HG02678 (cell line): Measurements from ENCODE around the gene FXR1.
"Not testable (repeated sequence)": the region's sequence is repeated elsewhere in the genome, so short reads cannot be mapped to it uniquely, and the experiment has no call there.

Experiments
- ATAC-seq: cut with Tn5 transposase; IDR thresholded peaks from one replicate; pipeline ENCODE4 v1.9.1; 2021; ENCODE audit warnings: mild to moderate bottlenecking, moderate library complexity; ENCODE audit not compliant: unreplicated experiment

FXR1 gene

GRCh38 chr3:181003469-181003868 lies 91.0 kb downstream of the FXR1 start:
- not testable (repeated sequence) for ATAC-seq

- no peak for ATAC-seq
Observed at GRCh38 chr3:181006541-181006940, 94.1 kb downstream of the FXR1 start.

GRCh38 chr3:181007262-181007661 lies 94.8 kb downstream of the FXR1 start:
- ATAC-seq, result no peak

- ATAC-seq, result no peak
Observed at GRCh38 chr3:181008796-181009195, 96.3 kb downstream of the FXR1 start.

- no peak for ATAC-seq
Observed at GRCh38 chr3:181009225-181009624, 96.8 kb downstream of the FXR1 start.

- ATAC-seq, result no peak
Observed at GRCh38 chr3:181017690-181018089, 105.2 kb downstream of the FXR1 start.

- ATAC-seq, result no peak
Observed at GRCh38 chr3:181025204-181025603, 112.7 kb downstream of the FXR1 start.

- no peak for ATAC-seq
Observed at GRCh38 chr3:181030948-181031347, 118.5 kb downstream of the FXR1 start.
